Endometrial microvascular endothelial cells (primary cell): Measurements from ENCODE around the gene ADAM29. TPM values are rescaled to one million over a fixed set of nuclear protein-coding genes. Genes with fewer than 3 reads are reported as not detected.
"Not testable (repeated sequence)": the region's sequence is repeated elsewhere in the genome, so short reads cannot be mapped to it uniquely, and the experiment has no call there.

Experiments
- in situ Hi-C: cut with HindIII; loops from 2 replicates; pipeline ENCODE4 v1.10.0; 2017; ENCODE audit warnings: low sequenced_read_pairs, low pct_unique_long_range_greater_than_20kb; ENCODE audit errors: inconsistent ontology term
- total RNA-seq: library from RNA; depleted of rRNA; stranded (reverse); fragments of >200 nt; gene quantifications from one replicate; pipeline ENCODE4 v1.2.3, GENCODE V29; 2015; ENCODE audit errors: inconsistent ontology term

Gene ADAM29
- not detected for total RNA-seq

DNA sequence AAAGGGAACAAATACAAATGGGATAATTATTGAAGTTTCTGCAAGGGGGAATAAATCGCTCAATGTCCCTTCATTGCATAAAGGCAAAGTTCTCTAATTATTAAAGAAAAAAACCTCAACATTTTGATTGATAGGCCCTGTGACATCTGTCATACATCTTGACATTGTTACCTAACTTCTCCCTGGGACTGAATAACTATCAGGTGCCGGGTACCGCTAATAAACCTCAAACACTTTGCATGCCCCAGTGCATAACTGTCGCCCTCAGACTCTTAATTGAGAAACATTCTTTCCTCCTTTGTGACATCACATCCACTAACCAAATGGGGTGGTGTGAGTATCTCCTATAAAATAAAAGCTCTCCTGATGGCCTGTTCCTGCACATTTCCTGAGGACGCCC lies at the start of gene ADAM29:
Gene ADAM29 (plus strand): TSS at position 301 of the 400 bp plus-strand sequence. CDS start 57,168 bp downstream, outside the sequence.
- in situ Hi-C loops = no loop called here

GRCh38 chr4:174869339-174869738 lies 48.8 kb upstream of the ADAM29 start:
- in situ Hi-C loops = no loop called here

DNA sequence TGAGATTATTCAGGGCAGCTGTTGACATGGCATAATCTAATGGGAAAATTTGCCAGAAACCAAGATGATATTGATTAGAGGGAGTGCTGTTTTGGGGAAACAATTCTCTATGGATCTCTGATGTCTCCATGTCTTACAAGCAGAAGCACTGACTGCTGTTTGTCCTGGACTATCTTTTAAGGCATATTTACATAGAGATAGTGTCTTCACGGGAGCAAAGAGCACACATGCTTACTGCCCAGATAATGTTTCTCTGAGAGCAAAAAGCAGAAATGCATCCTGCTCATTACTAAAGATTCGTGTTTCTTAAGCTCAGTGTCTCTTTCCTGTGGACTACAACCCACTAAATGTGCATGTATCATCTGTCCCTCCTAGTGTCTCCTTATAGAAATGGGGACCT lies 47.8 kb upstream of the ADAM29 start:
- in situ Hi-C loops = no loop called here

DNA sequence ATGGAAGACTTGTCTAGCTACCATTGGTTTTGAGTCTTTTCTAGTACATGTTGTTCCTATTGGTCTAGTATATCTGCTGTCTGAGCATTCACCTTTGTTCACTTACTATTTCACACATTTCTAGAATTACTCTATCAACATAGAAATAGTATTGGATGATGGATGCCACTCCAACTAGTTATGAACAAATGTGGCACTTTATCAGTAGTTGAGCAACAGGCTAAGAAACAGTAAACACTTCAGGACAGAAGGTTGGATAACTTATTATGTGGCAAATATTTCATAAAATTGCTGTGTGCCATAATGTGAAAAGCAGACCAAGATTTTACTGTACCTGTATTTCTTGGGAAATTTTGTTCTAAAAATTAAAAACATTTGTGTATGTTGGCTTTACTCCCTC lies 46.8 kb upstream of the ADAM29 start:
- in situ Hi-C loops = no loop called here

- in situ Hi-C loops = not testable (repeated sequence)
Observed at GRCh38 chr4:174873146-174873545, 45.0 kb upstream of the ADAM29 start.

GRCh38 chr4:174873931-174874330 lies 44.2 kb upstream of the ADAM29 start:
- in situ Hi-C loops = no loop called here

- in situ Hi-C loops = no loop called here
Observed at GRCh38 chr4:174874898-174875297, 43.3 kb upstream of the ADAM29 start.

- in situ Hi-C loops = no loop called here
Observed at GRCh38 chr4:174880001-174880400, 38.2 kb upstream of the ADAM29 start.

DNA sequence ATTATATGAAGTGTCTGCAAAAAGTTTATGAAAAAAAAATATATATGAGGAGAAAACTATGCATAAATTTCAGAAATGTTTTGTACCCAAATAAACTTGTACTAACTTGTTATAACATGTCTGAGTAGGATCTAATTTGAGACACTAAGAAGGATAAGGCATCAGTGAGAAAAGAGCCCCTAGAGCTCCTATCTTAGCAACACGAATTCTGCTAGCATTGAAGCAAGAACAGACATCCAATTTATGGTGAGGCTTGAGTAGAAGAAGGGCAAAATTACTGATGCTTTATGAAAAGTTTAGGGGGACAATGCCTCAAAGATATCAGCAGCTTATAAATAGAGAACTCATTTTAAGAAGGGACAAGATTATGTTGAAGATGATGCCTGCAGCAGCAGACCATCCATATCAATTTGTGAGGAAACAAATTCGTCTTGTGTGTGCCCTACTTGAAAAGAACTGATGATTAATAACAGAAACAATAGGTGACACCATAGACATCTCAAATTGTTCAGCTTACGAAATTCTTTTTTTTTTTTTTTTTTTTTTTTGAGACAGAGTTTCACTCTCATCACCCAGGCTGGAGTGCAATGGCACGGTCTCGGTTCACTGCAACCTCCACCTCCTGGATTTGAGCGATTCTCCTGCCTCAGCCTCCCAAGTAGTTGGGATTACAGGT lies 35.7 kb upstream of the ADAM29 start:
- in situ Hi-C loops = no loop called here

DNA sequence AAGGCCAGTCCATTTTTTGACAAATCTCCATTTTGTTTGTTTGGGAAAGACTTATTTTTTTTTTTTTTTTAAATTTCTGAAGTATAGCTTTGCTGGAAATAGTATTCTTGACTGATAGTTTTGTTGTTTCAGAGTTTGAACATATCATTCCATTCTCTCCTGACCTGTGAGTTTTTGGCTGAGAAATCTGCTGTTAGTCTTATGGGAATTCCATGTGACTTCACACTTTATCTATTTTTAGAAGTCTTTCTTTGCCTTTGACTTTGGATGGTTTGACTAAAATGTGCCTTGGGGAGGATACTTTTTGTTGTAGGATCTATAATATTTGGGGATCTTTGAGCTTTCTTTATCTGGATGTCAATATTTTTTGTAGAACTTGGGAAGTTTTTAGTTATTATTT lies 10.7 kb upstream of the ADAM29 start:
- in situ Hi-C loops = no loop called here

GRCh38 chr4:174910271-174910670 lies 7.9 kb upstream of the ADAM29 start:
- in situ Hi-C loops = no loop called here

GRCh38 chr4:174912919-174913543 lies 5.1 kb upstream of the ADAM29 start:
- in situ Hi-C loops = no loop called here

- in situ Hi-C loops = no loop called here
Observed at GRCh38 chr4:174919886-174920423, 1.8 kb downstream of the ADAM29 start.

DNA sequence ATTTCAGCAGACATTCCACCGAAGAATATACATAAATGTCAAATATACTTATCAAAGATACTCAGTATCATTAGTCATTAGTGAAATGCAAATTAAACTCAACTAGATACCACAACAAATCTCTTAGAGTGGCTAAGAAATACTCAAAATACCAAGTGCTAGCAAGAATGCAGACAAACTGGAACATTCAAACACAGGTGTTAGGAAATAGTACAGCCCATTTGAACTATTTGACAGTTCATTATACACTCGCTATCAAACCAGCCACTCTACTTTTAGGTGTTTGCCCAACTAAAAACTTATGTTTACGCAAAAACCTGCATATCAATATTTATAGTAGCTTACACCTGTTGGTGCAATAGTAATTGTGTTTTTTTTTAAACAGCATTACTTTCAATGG lies 8.8 kb downstream of the ADAM29 start:
- in situ Hi-C loops = no loop called here

DNA sequence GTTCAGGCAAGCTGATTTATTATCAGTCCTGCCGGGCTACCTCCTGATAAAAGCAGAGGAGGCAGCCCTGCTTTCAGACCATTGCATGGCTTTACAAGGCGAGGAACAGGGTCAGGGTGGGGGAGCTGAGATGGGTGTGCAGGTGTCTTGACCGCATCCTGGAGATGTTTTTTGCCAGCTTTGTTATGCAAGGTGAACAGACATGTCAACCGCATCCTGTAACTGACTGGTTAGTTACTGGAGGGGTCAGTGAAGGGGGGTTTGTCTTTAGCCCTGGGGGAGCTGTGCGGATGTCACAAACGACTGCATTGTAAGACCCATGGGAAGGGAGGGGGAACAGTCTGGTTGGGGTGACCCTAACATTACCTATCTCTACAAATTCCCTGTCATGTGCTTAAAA lies 10.0 kb downstream of the ADAM29 start:
- in situ Hi-C loops = no loop called here

DNA sequence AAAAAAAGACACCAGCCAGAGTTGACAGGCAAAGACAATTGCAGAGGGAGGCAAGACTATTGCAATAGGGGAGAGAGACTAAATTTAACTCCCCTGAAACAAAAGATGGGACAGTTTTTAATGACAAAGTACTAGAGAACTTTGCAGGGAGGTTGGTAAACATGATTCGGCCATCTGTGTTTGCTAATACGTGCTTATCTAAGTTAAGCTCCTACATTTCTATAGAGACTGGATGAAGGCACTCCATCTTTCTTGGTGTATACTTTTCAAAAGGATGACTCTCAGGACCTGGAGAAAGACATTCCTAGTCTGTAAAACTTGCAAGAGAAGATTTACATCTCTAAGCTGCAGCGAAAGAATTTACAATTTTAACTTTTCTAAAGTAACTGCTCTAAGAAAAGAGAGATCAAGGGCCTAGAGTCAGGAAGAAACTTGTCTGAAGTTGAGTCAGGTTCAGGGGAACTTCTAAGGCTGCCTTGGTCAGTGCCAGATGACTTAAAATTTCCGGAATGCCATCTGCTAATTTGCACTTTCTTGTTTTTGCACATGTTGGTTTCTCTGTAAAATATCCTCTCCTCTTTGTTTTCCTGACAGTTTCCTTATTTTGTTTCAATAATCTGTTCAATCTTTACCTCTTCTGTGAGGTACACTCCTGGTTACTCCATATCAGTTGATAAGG lies 10.6 kb downstream of the ADAM29 start:
- in situ Hi-C loops = no loop called here

DNA sequence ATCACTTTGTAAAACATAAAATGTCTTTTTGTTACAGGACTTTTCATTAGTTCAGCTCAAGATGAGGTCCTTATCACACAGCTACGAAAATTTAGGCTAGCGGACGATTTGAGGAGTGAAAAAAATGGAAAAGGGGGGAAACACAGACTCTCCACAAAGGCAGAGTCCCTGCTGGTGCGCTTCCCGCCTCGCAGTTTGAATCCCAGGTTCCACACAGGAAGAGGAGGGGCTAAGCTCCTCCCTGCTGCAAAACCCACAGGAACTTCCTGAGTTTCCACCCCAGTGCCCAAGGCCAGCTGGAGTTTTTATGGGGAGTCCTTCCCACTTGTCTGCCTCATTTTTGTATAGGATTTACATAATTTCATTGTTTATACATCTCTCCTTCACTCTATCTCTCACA lies 11.2 kb downstream of the ADAM29 start:
- in situ Hi-C loops = no loop called here

GRCh38 chr4:174930895-174931294 lies 12.7 kb downstream of the ADAM29 start:
- in situ Hi-C loops = no loop called here

DNA sequence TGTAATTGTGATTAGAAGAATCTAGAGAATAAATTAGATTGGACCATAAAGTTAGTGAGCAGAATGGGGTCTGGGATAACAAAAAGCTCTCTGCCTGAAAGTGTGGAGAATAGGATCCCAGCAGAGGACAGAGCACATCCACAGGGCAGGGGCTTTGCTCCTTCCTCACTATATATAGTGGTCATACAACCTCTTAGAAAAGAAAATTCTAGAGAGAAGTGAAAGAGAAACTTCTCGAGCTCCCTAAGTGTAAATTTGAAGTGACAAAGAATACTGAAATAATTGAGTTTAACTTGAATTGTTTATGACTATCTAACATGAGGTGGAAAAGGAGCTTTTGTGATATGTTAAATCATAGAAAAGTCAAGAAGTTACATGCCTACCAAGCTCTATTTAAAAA lies 14.9 kb downstream of the ADAM29 start:
- in situ Hi-C loops = no loop called here

GRCh38 chr4:174934360-174934759 lies 16.2 kb downstream of the ADAM29 start:
- in situ Hi-C loops = no loop called here
